HG02623 (cell line): Measurements from ENCODE around the gene PIP4K2A.

ENCODE experiments used
- ATAC-seq: cut with Tn5 transposase; IDR thresholded peaks from one replicate; pipeline ENCODE4 v1.9.1; 2021; ENCODE audit warnings: moderate library complexity; ENCODE audit not compliant: unreplicated experiment

The PIP4K2A gene

GRCh38 chr10:22561909-22562308, 152.5 kb downstream of the PIP4K2A start:
- no peak for ATAC-seq

GRCh38 chr10:22560913-22561239, 153.5 kb downstream of the PIP4K2A start:
- no peak for ATAC-seq

GRCh38 chr10:22560096-22560912, 154.1 kb downstream of the PIP4K2A start:
- no peak for ATAC-seq

GRCh38 chr10:22557321-22557720, 157.1 kb downstream of the PIP4K2A start:
- no peak for ATAC-seq

- no peak for ATAC-seq
Measured at GRCh38 chr10:22556774-22557173, 157.6 kb downstream of the PIP4K2A start.

- no peak for ATAC-seq
Measured at GRCh38 chr10:22554461-22555182, 159.8 kb downstream of the PIP4K2A start.

GRCh38 chr10:22553452-22553995, 160.9 kb downstream of the PIP4K2A start:
- no peak for ATAC-seq

GRCh38 chr10:22552888-22553378, 161.4 kb downstream of the PIP4K2A start:
- no peak for ATAC-seq

- ATAC-seq = no peak
Measured at GRCh38 chr10:22551681-22552365, 162.6 kb downstream of the PIP4K2A start.

- ATAC-seq = no peak
Measured at GRCh38 chr10:22550732-22551131, 163.6 kb downstream of the PIP4K2A start.

GRCh38 chr10:22548344-22548743, 166.0 kb downstream of the PIP4K2A start:
- no peak for ATAC-seq

- ATAC-seq = no peak
Measured at GRCh38 chr10:22545643-22546042, 168.7 kb downstream of the PIP4K2A start.

- no peak for ATAC-seq
Measured at GRCh38 chr10:22544325-22545068, 169.9 kb downstream of the PIP4K2A start.

GRCh38 chr10:22542773-22543172, 171.6 kb downstream of the PIP4K2A start:
- ATAC-seq = no peak

GRCh38 chr10:22541900-22542299, 172.5 kb downstream of the PIP4K2A start:
- ATAC-seq = no peak

GRCh38 chr10:22539579-22540298, 174.6 kb downstream of the PIP4K2A start:
- no peak for ATAC-seq

- ATAC-seq = no peak
Measured at GRCh38 chr10:22537810-22538209, 176.6 kb downstream of the PIP4K2A start.

- ATAC-seq = no peak
Measured at GRCh38 chr10:22536620-22537019, 177.8 kb downstream of the PIP4K2A start.

GRCh38 chr10:22534849-22535604, 179.4 kb downstream of the PIP4K2A start:
- no peak for ATAC-seq
